ENCODE measurements around the gene PLA2G2F. TPM values are rescaled to one million over a fixed set of nuclear protein-coding genes. Genes with fewer than 3 reads are reported as not detected.

Gene PLA2G2F
- total RNA-seq, 2 donors from 2014 or later: not detected

- Histone ChIP-seq H3K27ac (no peak overlapping the region), H3K4me3 (no peak overlapping the region), H3K4me1 (ENCODE audit: control insufficient read depth in 1 of 2, low read depth in 2 of 2) (no peaks in the 10 kb centered on the region), H3K36me3 (no peaks in the 10 kb centered on the region), H3K27me3 (replicated peaks; ENCODE audit: insufficient read depth) (no peaks in the 10 kb centered on the region), H3K9me3 (no peaks in the 10 kb centered on the region)
- DNase-seq (ENCODE audit: low spot score) (no peak), ATAC-seq (ENCODE audit: insufficient number of reproducible peaks, low FRiP score, low read depth) (no peak)
- TF ChIP-seq, protein P1, sequence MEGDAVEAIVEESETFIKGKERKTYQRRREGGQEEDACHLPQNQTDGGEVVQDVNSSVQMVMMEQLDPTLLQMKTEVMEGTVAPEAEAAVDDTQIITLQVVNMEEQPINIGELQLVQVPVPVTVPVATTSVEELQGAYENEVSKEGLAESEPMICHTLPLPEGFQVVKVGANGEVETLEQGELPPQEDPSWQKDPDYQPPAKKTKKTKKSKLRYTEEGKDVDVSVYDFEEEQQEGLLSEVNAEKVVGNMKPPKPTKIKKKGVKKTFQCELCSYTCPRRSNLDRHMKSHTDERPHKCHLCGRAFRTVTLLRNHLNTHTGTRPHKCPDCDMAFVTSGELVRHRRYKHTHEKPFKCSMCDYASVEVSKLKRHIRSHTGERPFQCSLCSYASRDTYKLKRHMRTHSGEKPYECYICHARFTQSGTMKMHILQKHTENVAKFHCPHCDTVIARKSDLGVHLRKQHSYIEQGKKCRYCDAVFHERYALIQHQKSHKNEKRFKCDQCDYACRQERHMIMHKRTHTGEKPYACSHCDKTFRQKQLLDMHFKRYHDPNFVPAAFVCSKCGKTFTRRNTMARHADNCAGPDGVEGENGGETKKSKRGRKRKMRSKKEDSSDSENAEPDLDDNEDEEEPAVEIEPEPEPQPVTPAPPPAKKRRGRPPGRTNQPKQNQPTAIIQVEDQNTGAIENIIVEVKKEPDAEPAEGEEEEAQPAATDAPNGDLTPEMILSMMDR (IDR thresholded peaks at IDR 0.05): no peak
These were observed 59.2 kb downstream of the PLA2G2F start for GRCh38 chr1:20198296-20198695.

DNA sequence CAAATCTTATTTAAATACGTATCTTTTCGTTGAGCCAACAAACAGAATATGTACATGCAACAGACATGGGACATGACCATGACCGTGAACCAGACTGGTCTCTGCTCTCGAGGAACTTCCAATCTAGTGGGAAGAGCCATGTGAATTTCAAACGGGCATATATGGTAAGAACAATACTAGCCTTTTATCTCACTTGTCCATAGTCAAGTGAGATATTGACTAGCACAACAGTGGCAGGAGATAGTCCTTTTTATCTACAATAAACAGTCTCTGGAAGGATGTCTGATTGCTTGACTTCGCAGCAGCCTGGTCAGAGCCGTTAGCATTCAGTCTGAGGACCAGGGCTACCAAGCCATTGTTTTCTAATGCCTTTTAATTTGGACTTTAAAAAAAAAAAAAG is 59.8 kb downstream of the PLA2G2F start:
- ATAC-seq (ENCODE audit: insufficient number of reproducible peaks, low FRiP score, low read depth): no peak
- Histone ChIP-seq H3K4me3 (no peak overlapping the region), H3K36me3 (no peaks in the 10 kb centered on the region), H3K27ac (no peak overlapping the region), H3K4me1 (ENCODE audit: control insufficient read depth in 1 of 2, low read depth in 2 of 2) (no peaks in the 10 kb centered on the region), H3K27me3 (replicated peaks; ENCODE audit: insufficient read depth) (no peaks in the 10 kb centered on the region), H3K9me3 (no peaks in the 10 kb centered on the region)
- no peak for DNase-seq (ENCODE audit: low spot score)
- TF ChIP-seq, protein P1 (IDR thresholded peaks at IDR 0.05): no peak

GRCh38 chr1:20199403-20199802 is 60.3 kb downstream of the PLA2G2F start:
- no peak for ATAC-seq (ENCODE audit: insufficient number of reproducible peaks, low FRiP score, low read depth)
- H3K27me3 ChIP-seq (replicated peaks; ENCODE audit: insufficient read depth): no peaks in the 10 kb centered on the region
- H3K27ac ChIP-seq: no peak overlapping the region
- DNase-seq (ENCODE audit: low spot score): no peak
- TF ChIP-seq, protein P1 (IDR thresholded peaks at IDR 0.05): no peak
- H3K9me3 ChIP-seq: no peaks in the 10 kb centered on the region
- no peak overlapping the region for H3K4me3 ChIP-seq
- no peaks in the 10 kb centered on the region for H3K4me1 ChIP-seq (ENCODE audit: control insufficient read depth in 1 of 2, low read depth in 2 of 2)
- no peaks in the 10 kb centered on the region for H3K36me3 ChIP-seq

DNA sequence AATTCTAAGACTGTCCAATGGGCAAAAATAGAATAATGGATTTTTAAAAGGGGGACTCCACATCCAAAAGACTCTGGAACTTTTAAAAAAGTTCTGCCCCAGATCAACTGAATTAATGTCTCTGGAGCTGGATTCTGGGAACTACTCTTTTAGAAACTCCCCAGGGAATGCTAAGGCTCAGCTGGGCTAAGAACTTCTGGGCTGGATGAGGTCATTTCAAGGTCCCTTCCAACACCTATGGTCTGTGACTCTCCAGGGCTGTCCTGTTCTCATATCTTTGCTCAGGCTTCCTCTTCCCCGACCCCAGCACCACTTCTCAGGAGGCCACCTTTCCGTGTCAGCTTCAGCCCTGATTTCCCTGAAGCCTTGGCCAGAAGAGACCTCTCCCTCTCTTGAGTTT is 60.7 kb downstream of the PLA2G2F start:
- TF ChIP-seq, protein P1 (IDR thresholded peaks at IDR 0.05): no peak
- H3K9me3 ChIP-seq: no peaks in the 10 kb centered on the region
- H3K27me3 ChIP-seq (replicated peaks; ENCODE audit: insufficient read depth): no peaks in the 10 kb centered on the region
- no peak overlapping the region for H3K4me3 ChIP-seq
- DNase-seq (ENCODE audit: low spot score): no peak
- no peak for ATAC-seq (ENCODE audit: insufficient number of reproducible peaks, low FRiP score, low read depth)
- H3K27ac ChIP-seq: no peak overlapping the region
- no peaks in the 10 kb centered on the region for H3K36me3 ChIP-seq
- no peaks in the 10 kb centered on the region for H3K4me1 ChIP-seq (ENCODE audit: control insufficient read depth in 1 of 2, low read depth in 2 of 2)

Other genes starting within 250 kb of the PLA2G2F start
- not detected for gene PLA2G2E, start 215.7 kb upstream of the PLA2G2F start, total RNA-seq
- gene PLA2G2A, start 159.7 kb upstream of the PLA2G2F start, total RNA-seq: 100 to 1,000 TPM in 1 of 2 donors, 10 to 100 TPM in 1; 65.1 to 200 TPM
- 10 to 100 TPM; 18.7 to 19.2 TPM for gene PLA2G5, start 69.1 kb upstream of the PLA2G2F start, total RNA-seq
- gene PLA2G2D, start 19.8 kb upstream of the PLA2G2F start, total RNA-seq: not detected
- gene UBXN10, start 46.8 kb downstream of the PLA2G2F start, total RNA-seq: under 1 TPM; 0.28 to 0.68 TPM
- not detected for gene PLA2G2C, start 47.2 kb downstream of the PLA2G2F start, total RNA-seq
- not detected for gene VWA5B1, start 151.6 kb downstream of the PLA2G2F start, total RNA-seq